ENCODE results near the gene KLRK1. TPM values are rescaled to one million over a fixed set of nuclear protein-coding genes. Genes with fewer than 3 reads are reported as not detected.

The KLRK1 gene
- polyA plus RNA-seq, 1 experiment, result not detected

GRCh38 chr12:10408842-10409241 lies 19.0 kb upstream of the KLRK1 start:
- H3K27me3 ChIP-seq (ENCODE audit: control insufficient read depth, insufficient read depth, low read length), result no peaks in the 10 kb centered on the region
- POLR2A ChIA-PET, result no interaction called here
- no peak overlapping the region for H3K4me3 ChIP-seq (ENCODE audit: low read depth, low read length)
- TF ChIP-seq CTCF (IDR thresholded peaks at IDR 0.05; ENCODE audit: insufficient read depth, low read depth, low read length), result no peak
- no peak for DNase-seq (ENCODE audit: low read depth)
- no peaks in the 10 kb centered on the region for H3K36me3 ChIP-seq (ENCODE audit: control insufficient read depth, insufficient read depth, low read length)
- CTCF ChIA-PET, result no interaction called here

DNA sequence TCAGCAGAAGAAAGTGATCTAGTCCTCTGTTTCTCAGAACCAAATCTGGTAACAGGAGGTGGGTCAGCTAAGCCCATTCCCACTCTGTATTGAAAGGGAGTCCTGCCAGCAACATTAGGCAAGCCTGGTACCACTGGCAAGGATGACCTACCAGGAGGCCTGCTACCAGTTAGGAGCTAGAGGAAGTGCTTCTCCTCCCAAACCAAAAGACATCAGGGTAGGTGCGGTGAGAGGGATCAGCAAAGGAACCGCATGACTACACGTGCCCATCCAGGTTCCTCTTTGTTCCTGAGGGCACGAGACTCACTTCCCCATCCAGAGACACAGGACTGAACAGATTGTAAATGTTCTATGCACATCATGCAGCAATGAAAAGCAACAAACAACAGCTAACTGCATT lies 16.9 kb upstream of the KLRK1 start:
- CTCF ChIA-PET, result interaction anchor here (0.6 kb wide), 1 partner anchor 47 kb away, joined by 3 read pairs; no protein-coding TSS in a partner anchor
- POLR2A ChIA-PET, result interaction anchor here (0.6 kb wide), 1 partner anchor 1335 kb away, joined by 3 read pairs; no protein-coding TSS in a partner anchor

DNA sequence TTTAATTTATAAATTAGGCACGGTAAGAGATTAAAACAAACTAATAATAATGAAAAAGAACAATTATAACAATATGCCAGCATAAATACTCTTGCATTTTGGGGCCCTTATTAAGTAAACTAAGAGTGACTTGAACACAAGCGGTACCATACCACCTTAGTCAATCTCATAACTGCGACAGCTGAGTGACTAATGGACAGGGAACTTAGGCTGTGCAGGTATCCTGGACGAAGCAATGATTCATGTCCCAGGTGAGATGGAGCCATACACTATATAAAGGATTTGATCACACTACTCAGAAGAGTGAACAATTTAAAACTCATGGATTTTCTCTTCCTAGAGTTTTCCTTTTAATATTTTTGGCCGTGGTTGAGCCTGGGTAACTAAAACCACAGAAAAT lies 15.5 kb upstream of the KLRK1 start:
- ChIA-PET POLR2A (no interaction called here), CTCF (no interaction called here)
- H3K27me3 ChIP-seq (ENCODE audit: control insufficient read depth, insufficient read depth, low read length), result no peaks in the 10 kb centered on the region
- DNase-seq (ENCODE audit: low read depth), result no peak
- H3K4me3 ChIP-seq (ENCODE audit: low read depth, low read length), result no peak overlapping the region
- no peaks in the 10 kb centered on the region for H3K36me3 ChIP-seq (ENCODE audit: control insufficient read depth, insufficient read depth, low read length)
- TF ChIP-seq CTCF (IDR thresholded peaks at IDR 0.05; ENCODE audit: insufficient read depth, low read depth, low read length), result no peak

More for the DNA sequence above, 16.9 kb upstream of the KLRK1 start:
- Histone ChIP-seq H3K27me3 (ENCODE audit: control insufficient read depth, insufficient read depth, low read length) (no peaks in the 10 kb centered on the region), H3K36me3 (ENCODE audit: control insufficient read depth, insufficient read depth, low read length) (no peaks in the 10 kb centered on the region), H3K4me3 (ENCODE audit: low read depth, low read length) (no peak overlapping the region)
- no peak for DNase-seq (ENCODE audit: low read depth)
- TF ChIP-seq CTCF (IDR thresholded peaks at IDR 0.05; ENCODE audit: insufficient read depth, low read depth, low read length), result no peak

DNA sequence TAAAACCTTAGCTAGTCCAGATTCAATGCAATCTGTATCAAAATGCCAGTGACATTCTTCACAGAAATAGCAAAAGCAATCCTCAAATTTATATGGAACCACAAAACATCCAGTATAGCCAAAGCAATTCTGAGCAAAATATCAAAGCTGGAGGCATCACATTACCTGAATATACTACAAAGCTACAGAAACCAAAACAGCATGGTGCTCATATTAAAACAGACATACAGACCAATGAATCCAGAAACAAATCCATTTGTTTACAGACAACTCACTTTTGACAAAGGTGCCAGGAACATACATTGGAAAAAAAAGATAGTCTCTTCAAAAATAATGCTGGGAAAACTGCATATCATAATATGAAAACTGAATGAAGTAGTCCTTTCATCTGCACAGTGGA lies 15.0 kb upstream of the KLRK1 start:
- POLR2A ChIA-PET, result no interaction called here
- Histone ChIP-seq H3K27me3 (ENCODE audit: control insufficient read depth, insufficient read depth, low read length) (no peaks in the 10 kb centered on the region), H3K4me3 (ENCODE audit: low read depth, low read length) (no peak overlapping the region), H3K36me3 (ENCODE audit: control insufficient read depth, insufficient read depth, low read length) (no peaks in the 10 kb centered on the region)
- CTCF ChIA-PET, result no interaction called here
- no peak for DNase-seq (ENCODE audit: low read depth)
- no peak for TF ChIP-seq CTCF (IDR thresholded peaks at IDR 0.05; ENCODE audit: insufficient read depth, low read depth, low read length)

DNA sequence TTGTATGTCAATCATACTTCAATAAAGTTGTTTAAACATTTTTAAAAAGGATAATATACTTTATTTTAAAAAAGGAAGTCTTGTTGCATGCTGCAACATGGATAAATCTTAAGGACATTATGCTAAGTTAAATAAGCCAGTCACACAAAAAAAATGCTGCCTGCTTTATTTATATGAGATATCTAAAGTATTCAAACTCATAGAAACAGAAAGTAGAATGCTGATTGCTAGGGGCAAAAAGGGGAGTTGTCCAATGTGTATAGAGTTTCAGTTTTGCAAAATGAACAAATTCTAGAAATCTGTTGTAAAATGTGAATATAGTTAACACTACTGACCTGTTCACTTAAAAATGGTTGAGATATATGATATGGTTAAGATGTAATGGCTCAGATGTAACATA lies 11.0 kb upstream of the KLRK1 start:
- CTCF ChIA-PET, result no interaction called here

More for the DNA sequence above, 11.0 kb upstream of the KLRK1 start:
- DNase-seq (ENCODE audit: low read depth), result no peak
- Histone ChIP-seq H3K36me3 (ENCODE audit: control insufficient read depth, insufficient read depth, low read length) (no peaks in the 10 kb centered on the region), H3K4me3 (ENCODE audit: low read depth, low read length) (no peak overlapping the region), H3K27me3 (ENCODE audit: control insufficient read depth, insufficient read depth, low read length) (no peaks in the 10 kb centered on the region)
- no peak for TF ChIP-seq CTCF (IDR thresholded peaks at IDR 0.05; ENCODE audit: insufficient read depth, low read depth, low read length)
- POLR2A ChIA-PET, result no interaction called here
